H1 (cell line): Measurements from ENCODE around the gene SERPINF2. TPM values are rescaled to one million over a fixed set of nuclear protein-coding genes. Genes with fewer than 3 reads are reported as not detected.

Experiments
- CTCF ChIA-PET: fragments of 300-600 bp; sonication (Branson Sonifier 250); formaldehyde crosslinking; loops from one replicate; lab custom pipeline; 2021; ENCODE audit not compliant: partially characterized antibody; lab: Charles Lee
- POLR2A ChIA-PET: fragments of 300-600 bp; sonication (Branson Sonifier 250); formaldehyde crosslinking; loops from one replicate; lab custom pipeline; 2021; ENCODE audit warnings: inconsistent platforms; ENCODE audit not compliant: partially characterized antibody; lab: Charles Lee
- DNase-seq, 2 experiments: peaks; one replicate each; pipeline versions ENCODE4 v3.0.0 to v3.0.0-alpha.2; 2010 to 2022; ENCODE audit warnings: low spot score in 2 of 2, low read depth in 1 of 2, mixed read lengths in 1 of 2
- FAIRE-seq: peaks from 2 replicates; lab custom pipeline; 2011; peaks lifted over from hg19 to GRCh38; lab: Jason Lieb, UNC
- H2AFZ ChIP-seq: 2 replicates; pipeline ENCODE4 v1.8.1; 2012; ENCODE audit warnings: low read length, inconsistent platforms
- H2AK5ac ChIP-seq: 2 replicates; pipeline ENCODE4 v1.6.1; 2013; ENCODE audit warnings: low read depth, low read length
- H2BK120ac ChIP-seq: replicated peaks from 2 replicates; pipeline ENCODE3; 2013; ENCODE audit warnings: low read depth, low read length, inconsistent platforms
- H2BK12ac ChIP-seq: 2 replicates; pipeline ENCODE4 v1.6.1; 2013; ENCODE audit warnings: low read depth, low read length
- H2BK15ac ChIP-seq: 2 replicates; pipeline ENCODE4 v1.6.1; 2013; ENCODE audit warnings: low read length
- H2BK20ac ChIP-seq: 2 replicates; pipeline ENCODE4 v1.6.1; 2013; ENCODE audit warnings: low read length
- H2BK5ac ChIP-seq: 2 replicates; pipeline ENCODE4 v1.6.1; 2013; ENCODE audit warnings: low read depth, low read length
- H3K14ac ChIP-seq: 2 replicates; pipeline ENCODE4 v1.6.1; 2013; ENCODE audit warnings: inconsistent platforms; ENCODE audit not compliant: insufficient read length
- H3K18ac ChIP-seq: 2 replicates; pipeline ENCODE4 v1.6.1; 2013; ENCODE audit warnings: low read length; ENCODE audit errors: extremely low read depth
- H3K23ac ChIP-seq: 2 replicates; pipeline ENCODE4 v1.6.1; 2013; ENCODE audit warnings: inconsistent platforms; ENCODE audit not compliant: insufficient read length
- H3K23me2 ChIP-seq: 2 replicates; pipeline ENCODE4 v1.6.1; 2013; ENCODE audit warnings: low read depth, low read length
- H3K27ac ChIP-seq: 2 replicates; pipeline ENCODE4 v1.6.1; 2011; ENCODE audit warnings: low read depth, low read length, inconsistent platforms
- H3K27me3 ChIP-seq, 4 experiments: replicated peaks in 1 of 4; 1 replicate in 1 of 4; 2 replicates in 3 of 4; pipeline versions ENCODE4 v1.6.1 to v1.8.1; 2011 to 2013; ENCODE audit warnings: low read length in 3 of 4, mild to moderate bottlenecking in 3 of 4, inconsistent platforms in 2 of 4, mixed read lengths in 2 of 4, moderate library complexity in 1 of 4; ENCODE audit not compliant: control insufficient read depth in 3 of 4, insufficient read depth in 3 of 4; ENCODE audit errors: extremely low read depth in 1 of 4
- H3K36me3 ChIP-seq, 4 experiments: 2 replicates each; pipeline versions ENCODE4 v1.6.1 to v1.8.1; 2011 to 2013; ENCODE audit warnings: mild to moderate bottlenecking in 4 of 4, low read length in 3 of 4, moderate library complexity in 2 of 4, control low read depth in 1 of 4, inconsistent platforms in 1 of 4; ENCODE audit not compliant: insufficient read depth in 4 of 4, control insufficient read depth in 2 of 4
- H3K4ac ChIP-seq: replicated peaks from 2 replicates; pipeline ENCODE3; 2013; ENCODE audit warnings: low read length, low read depth, mixed read lengths, inconsistent platforms; ENCODE audit not compliant: insufficient read length
- H3K4me1 ChIP-seq, 4 experiments: replicated peaks in 1 of 4; 1 replicate in 1 of 4; 2 replicates in 3 of 4; pipeline versions ENCODE4 v1.6.1 to v1.8.1; 2011 to 2013; ENCODE audit warnings: low read length in 3 of 4, inconsistent platforms in 2 of 4, mixed read lengths in 1 of 4; ENCODE audit not compliant: insufficient read depth in 4 of 4, control insufficient read depth in 3 of 4
- H3K4me2 ChIP-seq, 2 experiments: 2 replicates each; pipeline versions ENCODE4 v1.6.1 to v1.8.1; 2011 to 2013; ENCODE audit warnings: low read depth in 2 of 2, low read length in 2 of 2, control low read depth in 1 of 2, inconsistent platforms in 1 of 2, mild to moderate bottlenecking in 1 of 2; ENCODE audit not compliant: insufficient read depth in 1 of 2
- H3K4me3 ChIP-seq, 4 experiments: fragments of 200-600, 300-600 bp in 1 of 4; sonication (generic), shearing (Covaris generic), sonication (Bioruptor Twin) in 1 of 4; 2 replicates each; pipeline versions ENCODE4 v1.5.1 to v1.8.1; 2011 to 2016; ENCODE audit warnings: low read length in 4 of 4, low read depth in 3 of 4, control low read depth in 2 of 4, inconsistent platforms in 2 of 4, mild to moderate bottlenecking in 2 of 4, mixed read lengths in 1 of 4, moderate library complexity in 1 of 4; ENCODE audit not compliant: insufficient read depth in 2 of 4; ENCODE audit errors: extremely low read depth in 1 of 4
- H3K56ac ChIP-seq: replicated peaks from 2 replicates; pipeline ENCODE3; 2013; ENCODE audit warnings: low read depth, mild to moderate bottlenecking, mixed read lengths, low read length, inconsistent platforms; ENCODE audit not compliant: insufficient read length
- H3K79me1 ChIP-seq: 2 replicates; pipeline ENCODE4 v1.6.1; 2013; ENCODE audit warnings: low read depth, low read length, control low read depth
- H3K79me2 ChIP-seq, 2 experiments: 2 replicates each; pipeline versions ENCODE4 v1.6.1 to v1.8.1; 2012 to 2013; ENCODE audit warnings: low read length in 2 of 2, mild to moderate bottlenecking in 2 of 2, inconsistent platforms in 1 of 2; ENCODE audit not compliant: insufficient read depth in 2 of 2, control insufficient read depth in 1 of 2
- H3K9ac ChIP-seq, 4 experiments: replicated peaks in 1 of 4; 1 replicate in 1 of 4; 2 replicates in 3 of 4; pipeline versions ENCODE4 v1.6.1 to v1.8.1; 2011 to 2013; ENCODE audit warnings: low read depth in 3 of 4, low read length in 3 of 4, control low read depth in 2 of 4, mild to moderate bottlenecking in 2 of 4, moderate library complexity in 2 of 4, inconsistent platforms in 1 of 4; ENCODE audit errors: extremely low read depth in 1 of 4
- H3K9me3 ChIP-seq, 2 experiments: 2 replicates each; pipeline versions ENCODE4 v1.6.1 to v1.8.1; 2012 to 2013; ENCODE audit warnings: mild to moderate bottlenecking in 2 of 2, moderate library complexity in 2 of 2, control low read depth in 1 of 2, inconsistent platforms in 1 of 2, low read depth in 1 of 2, low read length in 1 of 2, mixed read lengths in 1 of 2; ENCODE audit not compliant: insufficient read depth in 2 of 2
- H4K20me1 ChIP-seq, 2 experiments: replicated peaks in 1 of 2; 2 replicates each; pipeline versions ENCODE3 to v1.8.1; 2011 to 2013; ENCODE audit warnings: inconsistent platforms in 2 of 2, low read length in 2 of 2, mild to moderate bottlenecking in 1 of 2; ENCODE audit not compliant: insufficient read depth in 2 of 2, control insufficient read depth in 1 of 2
- H4K5ac ChIP-seq: 2 replicates; pipeline ENCODE4 v1.6.1; 2013; ENCODE audit warnings: low read length, low read depth, mixed read lengths, inconsistent platforms; ENCODE audit not compliant: insufficient read length
- H4K8ac ChIP-seq: 2 replicates; pipeline ENCODE4 v1.8.0; 2013; ENCODE audit warnings: mild to moderate bottlenecking, moderate library complexity, low read length, inconsistent platforms; ENCODE audit not compliant: insufficient read depth; ENCODE audit errors: extremely low read depth
- H4K91ac ChIP-seq: replicated peaks from 2 replicates; pipeline ENCODE3; 2013; ENCODE audit warnings: low read length, mixed read lengths, inconsistent platforms; ENCODE audit not compliant: insufficient read length
- CHD1 ChIP-seq: IDR thresholded peaks from 2 replicates; pipeline ENCODE4 v1.6.1; 2012; ENCODE audit warnings: low read depth, low read length, improper control_type of control experiment
- KDM4A ChIP-seq: IDR thresholded peaks from one replicate; pipeline ENCODE4 v1.7.1; 2012; ENCODE audit warnings: low read depth, mild to moderate bottlenecking, moderate library complexity, low read length, inconsistent platforms; ENCODE audit not compliant: severe bottlenecking
- PHF8 ChIP-seq: fragments of 200-600 bp; sonication (generic); conservative IDR thresholded peaks from 2 replicates; pipeline ENCODE4 v1.7.1; 2012; ENCODE audit warnings: low read depth, mild to moderate bottlenecking, inconsistent platforms, low read length, moderate library complexity
- WGBS, 2 experiments: shearing (Covaris generic) in 1 of 2; methylation state at CpG; one replicate each; pipeline versions ENCODE4 v1.1.6 to v1.1.7; 2013 to 2015; ENCODE audit warnings: low lambda C conversion rate in 2 of 2, mixed read lengths in 2 of 2, inconsistent platforms in 1 of 2, low coverage in 1 of 2, missing lambda C conversion rate in 1 of 2; ENCODE audit not compliant: insufficient replicate concordance in 2 of 2, insufficient coverage in 1 of 2, insufficient read length in 1 of 2; ENCODE audit errors: extremely low coverage in 1 of 2, missing lambda C conversion rate in 1 of 2; 5-methylcytosine and 5-hydroxymethylcytosine counted together
- polyA plus RNA-seq, 7 experiments: library from polyadenylated mRNA; depleted of rRNA in 3 of 7; stranded (reverse) in 5 of 7; unstranded in 2 of 7; fragments of >200 nt in 5 of 7; fragments of 200-250 nt in 2 of 7; gene quantifications; 1 replicate in 5 of 7; 2 replicates in 1 of 7; 4 replicates in 1 of 7; pipeline versions ENCODE4 v1.2.1 to v1.2.3, GENCODE V29; 2011 to 2013; ENCODE audit warnings: missing spikeins in 2 of 7, mixed read lengths in 2 of 7
- total RNA-seq: library from RNA; stranded (reverse); fragmentation: NEBNext Ultra II Directional; extraction: Animal tissue kit (Norgen Biotek cat#: 25700); gene quantifications from 2 replicates; pipeline ENCODE4 v1.2.1, GENCODE V29; 2021

SERPINF2 gene
- total and polyA plus RNA-seq, 2 of the 8 experiments (the other 6 are each of a cell fraction or from before 2014, with no cell fraction given) = 1.8 to 3.2 TPM

GRCh38 chr17:1718362-1719165 lies 24.1 kb upstream of the SERPINF2 start:
- H3K79me1 ChIP-seq = peaks cover 4% of the 10 kb centered on the region; the same call in 1 of the 2 replicates
- ChIA-PET POLR2A (interaction anchor here (0.9 to 2.1 kb wide), 4 partner anchors 10 to 44 kb away, joined by 3 to 12 read pairs (median 4); no protein-coding TSS in a partner anchor), CTCF (interaction anchor here (1.3 to 6.9 kb wide), 4 partner anchors 12 to 64 kb away, joined by 3 to 117 read pairs (median 38); no protein-coding TSS in a partner anchor)
- H3K27ac ChIP-seq = no peak overlapping the region
- H2BK15ac ChIP-seq = peak overlapping the region; percentile 61; the same call in 1 of the 2 replicates
- peaks cover 17% of the 10 kb centered on the region for H3K23me2 ChIP-seq
- DNase-seq = no peak
- H3K4me2 ChIP-seq = peak overlapping the region in 1 of 2 experiments; percentile 97; a peak in 1 of 4 replicates
- 91% methylated on average over 19 of the region's 19 CpGs; no CpG with 5 or more reads in 1 of the 2 experiments for WGBS, 2 experiments
- peak overlapping the region; percentile 78 for H3K4ac ChIP-seq
- peaks cover 0 to 15% (median 11%) of the 10 kb centered on the region in 4 experiments; a peak in 6 of 7 replicates for H3K4me1 ChIP-seq
- no peak overlapping the region for H2BK120ac ChIP-seq
- no peak overlapping the region for H3K14ac ChIP-seq
- no peaks in the 10 kb centered on the region for H3K79me2 ChIP-seq
- no peak overlapping the region for H4K8ac ChIP-seq
- H2AK5ac ChIP-seq = peak overlapping the region; percentile 67; the same call in 1 of the 2 replicates
- H3K18ac ChIP-seq = no peak overlapping the region
- H2BK5ac ChIP-seq = no peak overlapping the region; the same call in 1 of the 2 replicates
- H3K9ac ChIP-seq = no peak overlapping the region
- peak overlapping the region; percentile 13 for H4K5ac ChIP-seq
- H3K9me3 ChIP-seq = no peaks in the 10 kb centered on the region
- no peaks in the 10 kb centered on the region for H3K27me3 ChIP-seq
- no peak overlapping the region for H3K23ac ChIP-seq
- no peaks in the 10 kb centered on the region for H3K36me3 ChIP-seq
- H3K4me3 ChIP-seq = no peak overlapping the region
- no peak overlapping the region for H3K56ac ChIP-seq
- no peak for TF ChIP-seq CHD1
- TF ChIP-seq KDM4A = no peak
- TF ChIP-seq PHF8 = no peak
- peak overlapping the region; percentile 32 for H2BK12ac ChIP-seq
- H2BK20ac ChIP-seq = no peak overlapping the region
- H2AFZ ChIP-seq = no peak overlapping the region
- peaks cover 0 to 4% of the 10 kb centered on the region in 2 experiments for H4K20me1 ChIP-seq
- FAIRE-seq = no peak
- H4K91ac ChIP-seq = peak overlapping the region; percentile 68
